Activated T-cell treated with anti-CD3 and anti-CD28 coated beads, Interleukin-2, amount 50 U/mL, for 72 hours (primary cell): ENCODE results near the gene KIF26B. TPM values are rescaled to one million over a fixed set of nuclear protein-coding genes. Genes with fewer than 3 reads are reported as not detected.
A peak's percentile ranks its signal among the peaks of the same experiment; 100 is the strongest.
"Not testable (repeated sequence)": the region's sequence is repeated elsewhere in the genome, so short reads cannot be mapped to it uniquely, and the experiment has no call there.

Experiments
- ATAC-seq, 2 donors: fragments of 150-1000 bp; cut with Tn5 transposase; replicated peaks in 1 of 2; 2 replicates each; pipeline ENCODE4 v1.10.0; 2021; ENCODE audit warnings: moderate library complexity in 2 of 2, mild to moderate bottlenecking in 1 of 2
- DNase-seq, 2 donors: peaks; one replicate each; pipeline ENCODE4 v3.0.0; 2021 to 2022; ENCODE audit warnings: mixed read lengths in 1 of 2
- H3K27ac Mint-ChIP-seq: one replicate; pipeline ENCODE4 v1.8.0; 2022; ENCODE audit warnings: mild to moderate bottlenecking, moderate library complexity, mixed read lengths
- H3K27me3 Mint-ChIP-seq: one replicate; pipeline ENCODE4 v1.8.0; 2022; ENCODE audit warnings: low read depth, mixed read lengths
- H3K36me3 Mint-ChIP-seq, 2 donors: one replicate each; pipeline ENCODE4 v1.8.0; 2022; ENCODE audit warnings: mixed read lengths in 2 of 2, mild to moderate bottlenecking in 1 of 2; ENCODE audit not compliant: insufficient read depth in 2 of 2
- H3K4me1 Mint-ChIP-seq: one replicate; pipeline ENCODE4 v1.8.0; 2022; ENCODE audit warnings: low read depth, mixed read lengths
- H3K4me3 Mint-ChIP-seq, 2 donors: one replicate each; pipeline ENCODE4 v1.8.0; 2022; ENCODE audit warnings: mild to moderate bottlenecking in 2 of 2, mixed read lengths in 2 of 2, moderate library complexity in 2 of 2
- H3K9me3 Mint-ChIP-seq, 2 donors: one replicate each; pipeline ENCODE4 v1.8.0; 2022; ENCODE audit warnings: mixed read lengths in 2 of 2
- total RNA-seq, 2 donors: library from RNA; stranded (reverse); gene quantifications; one replicate each; pipeline ENCODE4 v1.2.3, GENCODE V29; 2022

KIF26B gene
- total RNA-seq, 2 donors from 2014 or later, result 0.25 to 0.34 TPM

DNA sequence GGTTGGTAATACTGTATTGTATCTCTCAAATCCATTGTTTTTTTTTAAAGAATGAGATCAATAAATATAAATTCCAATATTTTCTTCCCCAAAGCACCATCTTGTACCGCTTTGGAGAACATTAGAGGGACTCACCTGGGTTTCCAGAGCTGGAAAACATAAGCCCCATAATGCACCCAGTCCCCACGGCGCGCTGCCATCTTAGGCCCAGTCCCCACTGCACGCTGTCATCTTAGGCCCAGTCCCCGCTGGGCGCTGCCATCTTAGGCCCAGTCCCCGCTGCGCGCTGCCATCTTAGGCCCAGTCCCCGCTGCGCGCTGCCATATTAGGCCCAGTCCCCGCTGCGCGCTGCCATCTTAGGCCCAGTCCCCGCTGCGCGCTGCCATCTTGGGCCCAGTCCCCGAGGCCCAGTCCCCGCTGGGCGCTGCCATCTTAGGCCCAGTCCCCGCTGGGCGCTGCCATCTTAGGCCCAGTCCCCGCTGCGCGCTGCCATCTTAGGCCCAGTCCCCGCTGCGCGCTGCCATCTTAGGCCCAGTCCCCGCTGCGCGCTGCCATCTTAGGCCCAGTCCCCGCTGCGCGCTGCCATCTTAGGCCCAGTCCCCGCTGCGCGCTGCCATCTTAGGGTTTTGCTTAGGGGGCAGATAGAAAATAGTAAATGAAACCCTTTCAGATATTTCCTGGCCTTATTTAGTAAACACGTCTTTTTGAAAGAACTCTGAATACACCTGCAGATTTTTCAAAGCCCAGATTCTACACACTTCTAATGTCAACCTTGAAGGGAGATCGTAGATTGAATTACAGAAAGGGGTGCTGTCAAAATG is 518.3 kb downstream of the KIF26B start:
- not testable (repeated sequence) for DNase-seq, H3K27me3 Mint-ChIP-seq, H3K9me3 Mint-ChIP-seq, H3K36me3 Mint-ChIP-seq, H3K27ac Mint-ChIP-seq, H3K4me1 Mint-ChIP-seq, ATAC-seq, H3K4me3 Mint-ChIP-seq

- Mint-ChIP-seq H3K9me3 (peaks cover 0 to 4% of the 10 kb centered on the region in 2 donors), H3K27ac (no peak overlapping the region), H3K4me1 (no peaks in the 10 kb centered on the region), H3K27me3 (no peaks in the 10 kb centered on the region), H3K4me3 (no peak overlapping the region), H3K36me3 (no peaks in the 10 kb centered on the region)
- no peak for DNase-seq
- peak in 1 of 2 donors; percentile 42 for ATAC-seq
These were observed 519.2 kb downstream of the KIF26B start for GRCh38 chr1:245673881-245674414.

DNA sequence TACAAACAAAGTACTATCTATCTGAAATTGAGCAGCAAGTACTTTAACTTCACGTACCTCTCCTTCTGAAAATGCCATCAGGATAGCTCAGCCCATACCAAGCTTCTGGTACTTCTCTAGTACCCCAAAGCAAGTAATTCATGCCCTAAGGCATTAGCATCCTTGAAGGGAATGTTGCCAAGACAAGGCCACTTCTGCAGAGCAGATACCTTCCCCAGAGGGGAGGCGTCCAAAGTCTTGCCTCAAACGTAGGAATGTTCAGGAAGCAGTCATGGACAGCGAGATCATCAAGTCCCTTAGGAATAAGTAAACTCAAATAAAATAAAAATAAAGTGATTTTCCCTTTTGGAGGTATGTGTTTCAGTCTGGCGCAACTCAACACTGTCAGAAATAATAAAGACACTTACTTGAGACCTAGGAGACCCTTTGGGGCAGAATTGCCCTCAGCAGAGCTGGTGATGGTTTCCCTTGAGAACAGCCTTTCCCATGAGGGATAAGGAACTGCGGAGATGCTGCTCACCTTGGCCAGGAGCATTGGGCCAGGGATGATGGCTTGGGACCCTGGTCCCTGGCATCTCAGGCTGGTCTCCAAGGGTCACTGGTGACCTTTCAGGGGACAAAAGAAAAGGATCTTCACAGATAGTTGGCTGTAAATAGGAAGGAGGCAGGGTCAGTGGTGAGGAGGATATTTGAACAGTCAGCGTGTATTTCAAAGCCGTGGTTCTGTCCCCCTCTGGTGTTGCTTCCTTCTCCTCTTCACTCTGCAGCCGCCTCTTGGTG is 522.9 kb downstream of the KIF26B start:
- no peak for ATAC-seq
- no peak for DNase-seq
- Mint-ChIP-seq H3K4me3 (no peak overlapping the region), H3K9me3 (no peaks in the 10 kb centered on the region), H3K36me3 (no peaks in the 10 kb centered on the region), H3K4me1 (no peaks in the 10 kb centered on the region), H3K27ac (no peak overlapping the region), H3K27me3 (no peaks in the 10 kb centered on the region)

- Mint-ChIP-seq H3K27me3 (no peaks in the 10 kb centered on the region), H3K4me3 (no peak overlapping the region), H3K4me1 (no peaks in the 10 kb centered on the region), H3K36me3 (no peaks in the 10 kb centered on the region), H3K27ac (no peak overlapping the region), H3K9me3 (no peaks in the 10 kb centered on the region)
- DNase-seq (no peak), ATAC-seq (no peak)
These were observed 524.2 kb downstream of the KIF26B start for GRCh38 chr1:245678860-245679411.

DNA sequence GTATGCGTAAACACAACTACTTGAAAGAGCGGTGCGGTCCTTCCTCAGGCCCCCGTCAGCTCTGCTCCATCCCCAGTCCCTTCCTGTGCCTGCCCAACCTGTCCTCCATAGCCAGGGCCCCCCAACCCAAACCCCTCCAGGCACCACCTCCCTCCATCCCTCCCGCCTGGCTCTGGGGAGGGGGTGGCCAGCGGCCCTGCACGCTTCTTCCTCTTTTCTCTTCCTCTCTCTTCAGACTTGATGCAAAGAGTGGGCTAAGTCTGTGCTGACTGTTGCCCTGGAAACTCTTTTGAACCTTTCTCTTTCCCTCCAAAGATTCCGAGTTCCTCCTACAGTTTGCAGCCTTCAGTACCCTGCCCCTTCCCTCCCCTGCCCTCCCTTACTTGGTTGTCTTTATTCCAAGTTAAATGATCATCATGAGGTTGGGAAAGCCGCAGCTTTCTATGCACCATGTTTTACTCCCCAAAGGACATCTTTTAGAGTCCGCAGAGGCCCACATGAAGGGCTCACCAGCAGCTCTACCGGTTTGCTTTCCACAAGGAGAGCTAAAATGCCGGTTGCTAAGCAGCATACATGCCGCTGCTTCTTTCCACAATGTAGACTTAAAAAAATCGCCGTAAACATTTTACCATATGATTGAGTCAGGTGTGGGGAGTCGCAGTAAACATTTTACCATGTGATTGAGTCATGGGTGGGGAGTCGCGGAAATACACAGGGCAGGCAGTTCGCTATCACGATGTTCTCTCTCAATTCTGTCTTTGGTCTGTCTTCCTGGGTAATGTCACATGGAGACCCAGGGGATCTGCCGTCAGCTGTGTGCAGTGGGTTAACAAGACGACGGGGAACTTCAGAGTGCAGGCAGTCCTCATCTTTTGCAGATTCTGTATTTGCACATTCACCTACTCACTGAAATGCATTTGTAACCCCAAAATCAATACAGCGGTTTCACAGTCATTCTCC is 525.3 kb downstream of the KIF26B start:
- H3K4me1 Mint-ChIP-seq, result no peaks in the 10 kb centered on the region
- no peak for ATAC-seq
- no peaks in the 10 kb centered on the region for H3K36me3 Mint-ChIP-seq
- H3K27ac Mint-ChIP-seq, result no peak overlapping the region
- H3K27me3 Mint-ChIP-seq, result no peaks in the 10 kb centered on the region
- DNase-seq, result no peak
- no peak overlapping the region for H3K4me3 Mint-ChIP-seq
- H3K9me3 Mint-ChIP-seq, result no peaks in the 10 kb centered on the region

DNA sequence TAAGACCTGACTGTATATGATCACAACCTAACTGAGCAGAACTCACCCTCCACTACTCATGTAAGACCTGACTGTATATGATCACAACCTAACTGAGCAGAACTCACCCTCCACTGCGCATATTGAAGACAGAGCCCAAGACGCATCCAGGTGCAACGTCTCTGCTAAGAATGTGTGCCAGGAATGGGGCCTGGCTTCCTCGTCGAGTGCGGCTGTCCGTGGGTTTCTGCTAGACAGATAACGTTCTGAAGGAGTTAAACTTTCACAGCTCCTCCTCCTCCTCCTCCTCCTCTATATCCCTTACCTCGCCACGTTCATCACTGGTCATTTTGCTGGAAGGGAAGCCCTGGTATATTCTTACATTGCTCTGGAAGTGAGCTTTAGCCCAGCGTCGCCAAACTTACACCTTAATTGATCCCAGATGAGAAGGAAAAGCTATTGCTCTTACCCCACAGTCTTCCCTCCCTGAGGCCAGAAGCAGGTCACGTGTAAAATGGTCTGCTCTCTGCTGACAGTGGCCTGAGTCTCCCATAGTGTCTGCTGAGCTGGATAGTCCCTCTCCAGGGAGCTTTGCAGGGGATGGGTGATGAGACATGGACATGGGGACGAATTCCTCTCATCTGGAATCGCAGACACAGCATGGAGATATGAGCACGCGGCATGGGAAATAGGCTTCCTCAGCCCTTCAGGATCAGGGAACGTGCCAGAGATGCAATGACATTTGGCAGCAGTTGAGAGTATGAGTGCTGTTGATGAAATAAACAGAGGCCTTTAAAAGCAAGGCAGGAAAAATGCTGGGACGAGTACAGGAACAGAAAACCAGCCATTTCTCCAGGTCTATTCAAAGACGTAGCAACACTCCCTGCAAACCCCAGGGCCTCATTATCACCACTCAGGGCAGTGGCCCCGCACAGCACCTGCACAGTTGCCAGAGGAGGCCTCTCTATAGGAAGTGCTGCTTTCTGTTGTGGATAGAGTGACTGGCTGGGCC is 528.1 kb downstream of the KIF26B start:
- H3K36me3 Mint-ChIP-seq, result no peaks in the 10 kb centered on the region
- no peak overlapping the region for H3K27ac Mint-ChIP-seq

GRCh38 chr1:245683676-245684075 is 528.9 kb downstream of the KIF26B start:
- Mint-ChIP-seq H3K27me3 (no peaks in the 10 kb centered on the region), H3K9me3 (no peaks in the 10 kb centered on the region), H3K27ac (no peak overlapping the region), H3K36me3 (no peaks in the 10 kb centered on the region), H3K4me3 (no peak overlapping the region), H3K4me1 (no peaks in the 10 kb centered on the region)
- no peak for ATAC-seq
- DNase-seq, result no peak

More for the DNA sequence above, 528.1 kb downstream of the KIF26B start:
- H3K9me3 Mint-ChIP-seq, result no peaks in the 10 kb centered on the region
- no peaks in the 10 kb centered on the region for H3K27me3 Mint-ChIP-seq
- ATAC-seq (no peak), DNase-seq (no peak)
- H3K4me1 Mint-ChIP-seq, result no peaks in the 10 kb centered on the region
- H3K4me3 Mint-ChIP-seq, result no peak overlapping the region

DNA sequence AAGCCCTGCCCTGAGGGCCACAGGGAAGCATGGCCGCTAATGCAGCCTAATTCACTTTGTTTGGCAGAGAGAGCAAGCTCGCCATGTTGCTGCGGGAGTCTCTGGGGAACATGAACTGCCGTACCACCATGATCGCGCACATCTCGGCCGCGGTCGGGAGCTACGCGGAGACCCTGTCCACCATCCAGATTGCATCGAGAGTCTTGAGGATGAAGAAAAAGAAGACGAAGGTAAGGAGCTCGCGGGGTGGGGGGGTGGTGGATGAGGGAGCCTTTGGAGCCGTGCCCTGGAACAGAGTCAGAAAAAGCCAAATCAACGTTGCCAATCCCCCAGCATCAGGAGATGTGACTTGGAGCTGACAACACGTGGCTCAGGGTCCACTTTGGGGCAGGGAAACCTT is 529.4 kb downstream of the KIF26B start:
- H3K4me1 Mint-ChIP-seq, result no peaks in the 10 kb centered on the region
- no peak overlapping the region for H3K4me3 Mint-ChIP-seq
- ATAC-seq (no peak), DNase-seq (no peak)
- H3K27me3 Mint-ChIP-seq, result no peaks in the 10 kb centered on the region
- no peaks in the 10 kb centered on the region for H3K36me3 Mint-ChIP-seq
- H3K9me3 Mint-ChIP-seq, result no peaks in the 10 kb centered on the region
- no peak overlapping the region for H3K27ac Mint-ChIP-seq

DNA sequence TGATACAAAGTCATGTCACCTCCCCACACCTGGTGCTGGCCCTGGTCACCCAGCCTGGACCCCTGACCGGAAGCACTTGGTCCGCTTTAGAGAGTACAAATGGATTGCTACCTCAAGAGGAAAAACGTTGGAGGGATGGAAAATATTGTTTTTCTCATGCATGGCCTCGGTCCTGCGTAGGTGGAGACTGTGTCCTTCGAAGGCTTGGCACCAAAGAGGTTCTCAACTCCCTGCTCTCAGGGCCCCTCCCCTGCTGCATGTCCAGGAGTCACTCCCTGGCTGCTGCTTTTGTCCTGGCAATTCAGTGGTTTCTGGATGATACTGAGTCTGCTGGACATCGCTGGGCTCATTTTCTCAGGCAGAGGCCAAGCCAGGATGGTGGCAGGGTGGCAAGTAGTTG is 529.8 kb downstream of the KIF26B start:
- H3K4me1 Mint-ChIP-seq, result no peaks in the 10 kb centered on the region
- H3K27ac Mint-ChIP-seq, result no peak overlapping the region
- DNase-seq (no peak), ATAC-seq (no peak)
- no peaks in the 10 kb centered on the region for H3K36me3 Mint-ChIP-seq
- H3K27me3 Mint-ChIP-seq, result no peaks in the 10 kb centered on the region
- H3K9me3 Mint-ChIP-seq, result no peaks in the 10 kb centered on the region
- no peak overlapping the region for H3K4me3 Mint-ChIP-seq

GRCh38 chr1:245685111-245685810 is 530.5 kb downstream of the KIF26B start:
- Mint-ChIP-seq H3K9me3 (no peaks in the 10 kb centered on the region), H3K27ac (no peak overlapping the region), H3K4me3 (no peak overlapping the region), H3K36me3 (no peaks in the 10 kb centered on the region), H3K4me1 (no peaks in the 10 kb centered on the region), H3K27me3 (no peaks in the 10 kb centered on the region)
- DNase-seq, result no peak
- no peak for ATAC-seq

DNA sequence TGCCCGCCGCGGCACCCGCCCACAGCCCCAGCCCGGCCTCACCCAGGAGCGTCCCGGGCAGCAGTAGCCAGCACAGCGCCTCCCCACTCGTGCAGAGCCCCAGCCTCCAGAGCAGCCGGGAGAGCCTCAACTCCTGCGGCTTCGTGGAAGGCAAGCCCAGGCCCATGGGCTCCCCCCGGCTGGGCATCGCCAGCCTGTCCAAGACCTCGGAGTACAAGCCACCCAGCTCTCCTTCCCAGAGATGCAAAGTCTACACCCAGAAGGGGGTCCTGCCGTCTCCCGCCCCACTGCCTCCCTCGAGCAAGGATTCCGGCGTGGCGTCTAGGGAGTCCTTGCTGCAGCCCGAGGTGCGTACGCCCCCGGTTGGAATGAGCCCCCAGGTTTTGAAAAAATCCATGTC is 531.2 kb downstream of the KIF26B start:
- no peak for ATAC-seq
- Mint-ChIP-seq H3K9me3 (no peaks in the 10 kb centered on the region), H3K4me3 (no peak overlapping the region), H3K27me3 (peaks cover 4% of the 10 kb centered on the region), H3K4me1 (no peaks in the 10 kb centered on the region), H3K36me3 (no peaks in the 10 kb centered on the region), H3K27ac (no peak overlapping the region)
- DNase-seq, result no peak
